Measurements from ENCODE around the gene TEP1. TPM values are rescaled to one million over a fixed set of nuclear protein-coding genes. Genes with fewer than 3 reads are reported as not detected.

Gene TEP1
- total and polyA plus RNA-seq, 2 of the 8 experiments (the other 6 are each of a cell fraction or from before 2014, with no cell fraction given), result 6.9 to 10.7 TPM

DNA sequence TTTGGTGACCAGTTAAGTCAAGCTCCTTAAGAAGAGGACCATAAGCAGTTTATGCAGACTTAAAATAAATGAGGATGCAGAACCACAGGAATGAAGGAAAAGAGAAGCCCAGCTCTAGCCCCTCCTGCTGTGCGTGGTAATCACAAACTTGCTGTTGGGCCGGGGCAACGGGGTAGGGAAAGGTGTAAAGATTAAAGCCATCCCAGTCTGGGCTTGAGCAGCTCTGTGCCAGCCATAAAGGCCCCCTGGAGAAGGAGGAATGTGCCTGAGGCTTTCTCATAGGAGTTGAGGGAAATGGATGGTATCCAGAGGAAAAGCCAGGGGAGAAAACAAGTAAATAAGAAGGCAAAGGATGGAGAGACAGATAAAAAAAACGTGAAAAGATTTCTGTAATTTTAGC, 25.1 kb downstream of the TEP1 start (continued):
- TF ChIP-seq, protein P1, sequence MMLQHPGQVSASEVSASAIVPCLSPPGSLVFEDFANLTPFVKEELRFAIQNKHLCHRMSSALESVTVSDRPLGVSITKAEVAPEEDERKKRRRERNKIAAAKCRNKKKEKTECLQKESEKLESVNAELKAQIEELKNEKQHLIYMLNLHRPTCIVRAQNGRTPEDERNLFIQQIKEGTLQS (IDR thresholded peaks at IDR 0.05; ENCODE audit: insufficient read depth, low read depth, low read length), result no peak
- TF ChIP-seq ASH2L (IDR thresholded peaks at IDR 0.05; ENCODE audit: low read length) (no peak), JUN (IDR thresholded peaks at IDR 0.05; ENCODE audit: low read depth, low read length) (no peak)
